WTC11 (cell line): ENCODE data around the gene C1orf159. TPM values are rescaled to one million over a fixed set of nuclear protein-coding genes. Genes with fewer than 3 reads are reported as not detected.

Experiments
- ATAC-seq: fragments of 200-7000 bp; cut with Tn5 transposase; 2 replicates; pipeline ENCODE4 v1.10.0; 2021; ENCODE audit warnings: mild to moderate bottlenecking, moderate library complexity
- CTCF ChIA-PET: fragments of 300-600 bp; sonication (Branson Sonifier 250); formaldehyde crosslinking; loops from one replicate; lab custom pipeline; 2021; ENCODE audit warnings: antibody characterized with exemption; lab: Charles Lee
- POLR2A ChIA-PET: fragments of 350-600 bp; sonication (Branson Sonifier 250); formaldehyde crosslinking; loops from one replicate; lab custom pipeline; 2021; ENCODE audit warnings: antibody characterized with exemption; lab: Charles Lee
- DNase-seq: peaks from one replicate; pipeline ENCODE4 v3.0.0; 2021; ENCODE audit warnings: low spot score
- H3K27ac Mint-ChIP-seq: 2 replicates; pipeline ENCODE4 v1.8.0; 2021; ENCODE audit warnings: mixed read lengths
- H3K27me3 Mint-ChIP-seq: 2 replicates; pipeline ENCODE4 v1.8.0; 2021; ENCODE audit warnings: low read depth, mild to moderate bottlenecking, moderate library complexity, mixed read lengths
- H3K36me3 Mint-ChIP-seq: 2 replicates; pipeline ENCODE4 v1.8.0; 2021; ENCODE audit warnings: mixed read lengths
- H3K4me1 Mint-ChIP-seq: 2 replicates; pipeline ENCODE4 v1.8.0; 2022; ENCODE audit warnings: mixed read lengths
- H3K4me3 Mint-ChIP-seq: 2 replicates; pipeline ENCODE4 v1.8.0; 2021; ENCODE audit warnings: mild to moderate bottlenecking, moderate library complexity, mixed read lengths
- H3K9me3 Mint-ChIP-seq: 2 replicates; pipeline ENCODE4 v1.8.0; 2021; ENCODE audit warnings: mixed read lengths
- ATF1 ChIP-seq: sonication (generic); formaldehyde crosslinking; IDR thresholded peaks from 2 replicates; pipeline ENCODE4 v1.8.1; 2023; ENCODE audit warnings: mild to moderate bottlenecking, moderate library complexity, missing genetic modification reagents
- ATF3 ChIP-seq: sonication (generic); formaldehyde crosslinking; conservative IDR thresholded peaks from 2 replicates; pipeline ENCODE4 v1.8.1; 2022; ENCODE audit warnings: mild to moderate bottlenecking, missing genetic modification reagents
- CREB1 ChIP-seq: sonication (generic); formaldehyde crosslinking; IDR thresholded peaks from 2 replicates; pipeline ENCODE4 v1.8.0; 2023; ENCODE audit warnings: mild to moderate bottlenecking, missing genetic modification reagents
- CREM ChIP-seq: sonication (generic); formaldehyde crosslinking; IDR thresholded peaks from 2 replicates; pipeline ENCODE4 v1.8.1; 2022; ENCODE audit warnings: mild to moderate bottlenecking, missing genetic modification reagents, moderate library complexity
- E2F5 ChIP-seq: sonication (generic); formaldehyde crosslinking; IDR thresholded peaks from 2 replicates; pipeline ENCODE4 v1.8.1; 2022; ENCODE audit warnings: mild to moderate bottlenecking, moderate library complexity, missing genetic modification reagents
- EMX1 ChIP-seq: fragments of 250-450 bp; sonication (Bioruptor Pico); IDR thresholded peaks from 2 replicates; pipeline ENCODE4 v1.8.0; 2021; ENCODE audit warnings: mild to moderate bottlenecking
- ERG ChIP-seq: fragments of 250-450 bp; sonication (Bioruptor Pico); IDR thresholded peaks from 2 replicates; pipeline ENCODE4 v1.8.0; 2021; ENCODE audit warnings: mild to moderate bottlenecking
- ETV6 ChIP-seq: sonication (generic); formaldehyde crosslinking; IDR thresholded peaks from 2 replicates; pipeline ENCODE4 v1.8.1; 2022; ENCODE audit warnings: mild to moderate bottlenecking, missing genetic modification reagents
- FOXK1 ChIP-seq: sonication (generic); formaldehyde crosslinking; IDR thresholded peaks from 2 replicates; pipeline ENCODE4 v1.8.0; 2022; ENCODE audit warnings: mild to moderate bottlenecking, moderate library complexity, missing genetic modification reagents
- FOXP4 ChIP-seq: sonication (generic); formaldehyde crosslinking; IDR thresholded peaks from 2 replicates; pipeline ENCODE4 v1.8.0; 2022; ENCODE audit warnings: mild to moderate bottlenecking, missing genetic modification reagents
- MYBL2 ChIP-seq: sonication (generic); formaldehyde crosslinking; IDR thresholded peaks from 2 replicates; pipeline ENCODE4 v1.8.1; 2023; ENCODE audit warnings: mild to moderate bottlenecking, moderate library complexity, missing genetic modification reagents
- NFE2L1 ChIP-seq: sonication (generic); formaldehyde crosslinking; IDR thresholded peaks from 2 replicates; pipeline ENCODE4 v1.8.1; 2023; ENCODE audit warnings: missing genetic modification reagents
- NR1H2 ChIP-seq: sonication (generic); formaldehyde crosslinking; IDR thresholded peaks from 2 replicates; pipeline ENCODE4 v1.9.0; 2021; ENCODE audit warnings: mild to moderate bottlenecking, moderate library complexity, missing genetic modification reagents
- NR3C1 ChIP-seq: sonication (generic); formaldehyde crosslinking; conservative IDR thresholded peaks from 2 replicates; pipeline ENCODE4 v1.8.1; 2023; ENCODE audit warnings: low read depth, mild to moderate bottlenecking, missing genetic modification reagents
- OVOL2 ChIP-seq: fragments of 250-450 bp; sonication (Bioruptor Pico); IDR thresholded peaks from 2 replicates; pipeline ENCODE4 v1.9.0; 2021; ENCODE audit warnings: mild to moderate bottlenecking, borderline replicate concordance
- PRDM15 ChIP-seq: sonication (generic); formaldehyde crosslinking; IDR thresholded peaks from 2 replicates; pipeline ENCODE4 v1.8.0; 2022; ENCODE audit warnings: missing genetic modification reagents
- PREB ChIP-seq: sonication (generic); formaldehyde crosslinking; IDR thresholded peaks from 2 replicates; pipeline ENCODE4 v1.8.1; 2022; ENCODE audit warnings: mild to moderate bottlenecking, missing genetic modification reagents, moderate library complexity, borderline replicate concordance
- SOX15 ChIP-seq: fragments of 250-450 bp; sonication (Bioruptor Pico); IDR thresholded peaks from 2 replicates; pipeline ENCODE4 v1.9.0; 2021; ENCODE audit warnings: mild to moderate bottlenecking
- ZNF121 ChIP-seq: sonication (generic); formaldehyde crosslinking; IDR thresholded peaks from 2 replicates; pipeline ENCODE4 v1.8.0; 2023; ENCODE audit warnings: missing genetic modification reagents
- ZNF219 ChIP-seq: sonication (generic); formaldehyde crosslinking; IDR thresholded peaks from 2 replicates; pipeline ENCODE4 v1.8.0; 2023; ENCODE audit warnings: missing genetic modification reagents, mild to moderate bottlenecking, borderline replicate concordance
- total RNA-seq: library from RNA; stranded (reverse); gene quantifications from 3 replicates; pipeline ENCODE4 v1.2.3, GENCODE V29; 2021
- TF ChIP-seq, protein P1 (sequence below): sonication (generic); formaldehyde crosslinking; IDR thresholded peaks from 2 replicates; pipeline ENCODE4 v1.8.1; 2023; ENCODE audit warnings: mild to moderate bottlenecking, missing genetic modification reagents, moderate library complexity

C1orf159 gene
- total RNA-seq, 1 experiment from 2014 or later: 17.8 TPM

GRCh38 chr1:1052003-1052840 lies 63.7 kb downstream of the C1orf159 start:
- no peaks in the 10 kb centered on the region for H3K4me1 Mint-ChIP-seq
- DNase-seq (no peak), ATAC-seq (no peak)
- no peak for TF ChIP-seq OVOL2 (CRISPR knock-in tag)
- TF ChIP-seq ETV6 (CRISPR knock-in tag): no peak
- TF ChIP-seq E2F5 (CRISPR knock-in tag): no peak
- no peak for TF ChIP-seq NR3C1 (CRISPR knock-in tag)
- TF ChIP-seq FOXP4: no peak
- no peak for TF ChIP-seq ATF3 (CRISPR knock-in tag)
- no peak for TF ChIP-seq PRDM15 (CRISPR knock-in tag)
- no peak for TF ChIP-seq EMX1 (CRISPR knock-in tag)
- TF ChIP-seq SOX15 (CRISPR knock-in tag): no peak
- peaks cover 17% of the 10 kb centered on the region for H3K36me3 Mint-ChIP-seq
- ChIA-PET CTCF (interaction anchor here (2.0 kb wide), 1 partner anchor 11 kb away, joined by 7 read pairs; no protein-coding TSS in a partner anchor), POLR2A (no interaction called here)
- H3K4me3 Mint-ChIP-seq: no peak overlapping the region
- H3K9me3 Mint-ChIP-seq: peaks cover 6% of the 10 kb centered on the region
- H3K27ac Mint-ChIP-seq: peak overlapping the region; percentile 41
- H3K27me3 Mint-ChIP-seq: peaks cover 4% of the 10 kb centered on the region

DNA sequence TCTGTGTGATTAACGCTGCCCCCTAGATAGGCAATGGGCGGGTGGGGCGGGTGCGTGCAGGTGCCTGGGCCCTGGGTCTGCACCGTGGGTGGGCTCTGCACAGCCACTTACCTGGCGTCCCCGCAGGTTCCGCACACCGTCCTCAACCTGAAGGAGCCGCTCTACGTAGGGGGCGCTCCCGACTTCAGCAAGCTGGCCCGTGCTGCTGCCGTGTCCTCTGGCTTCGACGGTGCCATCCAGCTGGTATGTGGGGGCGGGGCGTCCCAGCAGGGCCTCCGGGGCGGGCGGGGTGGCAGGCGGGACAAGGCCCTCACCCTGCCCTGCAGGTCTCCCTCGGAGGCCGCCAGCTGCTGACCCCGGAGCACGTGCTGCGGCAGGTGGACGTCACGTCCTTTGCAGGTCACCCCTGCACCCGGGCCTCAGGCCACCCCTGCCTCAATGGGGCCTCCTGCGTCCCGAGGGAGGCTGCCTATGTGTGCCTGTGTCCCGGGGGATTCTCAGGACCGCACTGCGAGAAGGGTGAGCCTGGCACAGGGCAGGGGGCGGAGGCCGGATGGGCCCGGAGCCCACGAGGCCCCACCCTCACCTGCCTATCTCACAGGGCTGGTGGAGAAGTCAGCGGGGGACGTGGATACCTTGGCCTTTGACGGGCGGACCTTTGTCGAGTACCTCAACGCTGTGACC lies 64.6 kb downstream of the C1orf159 start:
- peaks cover 6% of the 10 kb centered on the region for H3K9me3 Mint-ChIP-seq
- no peaks in the 10 kb centered on the region for H3K27me3 Mint-ChIP-seq
- no peak overlapping the region for H3K27ac Mint-ChIP-seq
- ATAC-seq (peak; percentile 54), DNase-seq (no peak)
- H3K4me3 Mint-ChIP-seq: no peak overlapping the region
- ChIA-PET POLR2A (interaction anchor here (0.7 kb wide), 1 partner anchor 10 kb away, joined by 3 read pairs; no protein-coding TSS in a partner anchor), CTCF (interaction anchor here (0.7 to 2.0 kb wide), 4 partner anchors 12 to 107 kb away, joined by 3 to 7 read pairs (median 4); no protein-coding TSS in a partner anchor)
- peaks cover 20% of the 10 kb centered on the region for H3K36me3 Mint-ChIP-seq
- TF ChIP-seq, protein P1, sequence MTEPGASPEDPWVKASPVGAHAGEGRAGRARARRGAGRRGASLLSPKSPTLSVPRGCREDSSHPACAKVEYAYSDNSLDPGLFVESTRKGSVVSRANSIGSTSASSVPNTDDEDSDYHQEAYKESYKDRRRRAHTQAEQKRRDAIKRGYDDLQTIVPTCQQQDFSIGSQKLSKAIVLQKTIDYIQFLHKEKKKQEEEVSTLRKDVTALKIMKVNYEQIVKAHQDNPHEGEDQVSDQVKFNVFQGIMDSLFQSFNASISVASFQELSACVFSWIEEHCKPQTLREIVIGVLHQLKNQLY (CRISPR knock-in tag): no peak
- TF ChIP-seq CREB1 (CRISPR knock-in tag) (no peak), PREB (CRISPR knock-in tag) (no peak), NFE2L1 (CRISPR knock-in tag) (no peak), ZNF219 (CRISPR knock-in tag) (no peak), CREM (CRISPR knock-in tag) (no peak), ZNF121 (CRISPR knock-in tag) (no peak), FOXK1 (CRISPR knock-in tag) (no peak), FOXP4 (no peak), MYBL2 (CRISPR knock-in tag) (no peak), ATF1 (no peak), NR1H2 (no peak), ERG (no peak)
- H3K4me1 Mint-ChIP-seq: no peaks in the 10 kb centered on the region
